Measurements from ENCODE around the gene TARS2.

TARS2 gene

DNA sequence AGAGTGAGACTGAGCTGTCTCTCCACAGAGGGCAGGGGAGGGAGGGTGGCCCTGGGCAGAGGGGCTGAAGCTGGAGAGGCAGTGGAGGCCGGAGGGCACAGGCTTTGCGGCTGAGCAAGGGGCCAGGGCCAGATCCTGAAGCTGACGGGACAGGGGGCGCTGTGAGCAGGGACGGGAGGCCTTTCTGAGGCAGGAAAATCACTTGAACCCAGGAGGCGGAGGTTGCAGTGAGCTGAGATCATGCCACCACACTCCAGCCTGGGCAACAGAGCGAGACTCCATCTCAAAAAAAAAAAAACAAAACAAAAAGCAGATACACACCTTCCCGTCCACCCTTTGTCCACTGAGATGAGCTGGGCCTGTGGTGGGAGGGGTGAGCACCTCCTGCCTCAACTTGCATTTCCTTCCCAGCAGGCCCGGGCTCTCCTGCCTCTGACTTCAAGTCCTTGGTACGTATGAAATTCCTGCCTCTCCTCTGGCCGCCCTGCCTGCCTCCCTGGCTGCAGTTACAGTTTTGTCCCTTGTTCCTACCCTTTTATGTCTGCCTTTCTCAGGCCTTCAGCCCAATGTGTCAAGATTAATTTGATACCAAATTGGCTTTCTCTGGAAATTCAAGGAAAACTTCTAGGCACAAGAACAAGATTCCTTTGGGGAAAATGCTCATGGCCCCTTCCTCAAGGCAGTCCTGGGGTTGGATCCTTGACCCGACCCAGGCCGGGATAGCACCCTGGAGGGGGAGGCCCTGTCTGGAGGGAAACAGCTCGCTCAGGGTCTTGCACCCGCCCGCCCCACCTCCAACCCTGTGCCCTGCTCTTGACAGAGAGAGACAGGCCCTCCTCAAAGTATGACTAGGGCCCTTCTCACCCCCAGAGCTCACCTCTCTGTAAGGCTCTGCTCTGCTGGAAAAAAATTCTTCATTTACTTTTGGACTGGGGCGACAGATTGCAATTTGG is 50.8 kb downstream of the TARS2 start:
- no peak for DNase-seq (ENCODE audit: low spot score)

DNA sequence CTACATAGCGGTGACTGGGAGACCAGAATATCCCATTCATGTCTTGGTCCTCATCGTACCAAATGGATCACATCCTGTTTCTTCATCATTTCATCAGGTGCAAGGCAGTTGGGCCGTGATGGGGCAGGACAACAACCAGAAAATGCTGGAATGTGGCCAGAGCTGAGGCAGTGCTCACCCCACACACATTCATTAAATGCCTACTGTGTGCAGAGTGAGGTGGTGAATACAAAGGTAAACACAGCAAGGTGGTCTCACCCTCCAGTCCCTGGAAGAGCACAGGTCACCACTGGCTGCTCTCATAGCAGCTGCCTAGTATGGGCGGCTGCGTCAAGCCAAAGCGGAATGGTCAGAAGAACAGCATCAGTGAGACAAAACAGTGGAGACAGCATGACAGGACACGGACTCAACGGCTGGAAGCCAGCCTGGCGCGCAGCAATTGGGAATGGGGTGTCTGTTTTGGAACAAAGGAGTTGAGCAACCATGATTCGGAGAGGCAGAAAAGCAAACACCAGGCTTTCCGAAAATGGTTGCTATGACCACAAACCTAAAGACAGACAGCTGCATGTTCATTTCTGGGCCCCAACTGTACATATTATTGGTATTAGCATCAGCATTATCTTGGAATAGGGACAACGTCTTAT is 56.4 kb downstream of the TARS2 start:
- DNase-seq (ENCODE audit: low spot score): no peak

DNA sequence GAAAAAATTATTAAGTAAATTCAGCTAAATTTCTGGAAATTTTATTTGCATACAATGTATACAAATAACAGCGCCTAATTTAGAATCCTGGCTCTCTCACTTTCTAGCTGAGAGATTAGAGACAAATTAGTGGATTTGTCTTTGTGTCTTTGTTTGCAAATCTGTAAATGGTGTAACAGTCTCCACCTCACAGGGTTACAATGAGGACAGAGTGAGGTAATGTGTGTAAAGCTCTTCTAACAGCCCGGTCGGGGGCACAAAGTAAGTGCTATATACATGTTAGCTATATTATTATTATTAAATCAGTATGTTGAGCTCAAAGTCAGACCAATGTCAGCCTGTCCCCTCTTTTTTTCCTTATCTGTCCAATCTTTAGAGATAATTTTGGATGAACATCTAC is 57.0 kb downstream of the TARS2 start:
- DNase-seq (ENCODE audit: low spot score): no peak

DNA sequence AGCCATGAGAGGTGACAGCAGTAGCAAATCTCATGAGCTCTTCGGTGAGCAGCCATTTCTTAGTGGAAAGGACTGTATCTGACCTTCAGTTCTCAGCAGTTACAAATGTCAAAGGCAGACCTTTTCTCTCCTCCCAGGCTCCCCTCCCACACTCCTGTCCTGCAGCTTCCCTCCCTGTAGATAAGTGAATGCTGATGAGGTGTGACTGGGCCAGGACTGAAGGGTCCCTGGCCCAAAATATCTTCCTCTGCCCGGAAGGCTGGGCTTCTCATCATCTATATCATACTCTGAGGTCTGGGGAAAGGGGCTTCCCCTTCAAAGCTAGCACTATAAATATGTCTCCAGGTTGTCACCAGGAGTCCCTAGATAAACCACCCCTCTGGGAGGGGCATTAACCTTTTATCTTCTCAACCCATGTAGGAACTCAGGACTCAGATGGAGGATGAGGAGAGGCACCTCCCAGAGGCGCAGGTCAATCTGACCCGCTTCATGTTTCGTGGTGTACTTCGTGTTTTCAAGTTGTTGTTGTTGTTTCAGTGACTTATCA is 58.3 kb downstream of the TARS2 start:
- DNase-seq (ENCODE audit: low spot score): peak; percentile 57

DNA sequence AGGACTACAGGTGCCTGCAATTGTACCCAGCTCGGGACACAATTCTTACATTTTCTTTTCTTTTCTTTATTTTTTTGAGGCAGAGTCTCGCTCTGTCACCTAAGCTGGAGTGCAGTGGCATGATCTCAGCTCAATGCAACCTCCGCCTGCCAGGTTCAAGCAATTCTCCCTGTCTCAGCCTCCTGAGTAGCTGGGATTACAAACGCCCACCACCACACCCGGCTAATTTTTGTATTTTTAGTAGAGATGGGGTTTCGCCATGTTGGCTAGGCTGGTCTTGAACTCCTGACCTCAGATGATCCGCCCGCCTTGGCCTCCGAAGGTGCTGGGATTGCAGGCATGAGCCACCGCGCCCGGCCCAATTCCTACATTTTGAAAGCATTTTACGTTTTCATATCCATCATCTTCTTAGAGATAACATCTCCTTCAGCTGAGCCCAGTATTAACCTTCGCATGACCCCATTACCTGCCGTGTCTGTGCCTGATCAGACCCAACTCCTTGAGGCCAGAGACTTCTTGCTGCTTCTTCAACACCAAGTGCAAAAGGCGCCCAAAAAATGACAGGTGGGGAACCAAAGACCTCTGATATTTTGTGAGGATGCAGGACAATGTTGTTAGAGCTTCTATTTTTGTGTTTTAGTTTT is 59.2 kb downstream of the TARS2 start:
- no peak for DNase-seq (ENCODE audit: low spot score)

DNA sequence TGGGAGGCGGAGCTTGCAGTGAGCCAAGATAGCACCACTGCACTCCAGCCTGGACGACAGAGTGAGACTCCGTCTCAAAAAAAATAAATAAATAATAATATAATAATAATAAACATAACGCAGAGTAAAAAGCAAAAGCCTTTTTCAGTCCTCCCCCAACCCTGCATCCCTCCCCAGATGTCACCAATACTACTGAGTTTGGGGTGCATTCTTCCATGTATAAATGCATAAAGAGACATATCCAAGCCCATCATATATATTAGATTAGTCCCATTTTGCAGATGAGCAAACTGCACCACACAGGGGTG is 61.1 kb downstream of the TARS2 start:
- DNase-seq (ENCODE audit: low spot score): no peak

DNA sequence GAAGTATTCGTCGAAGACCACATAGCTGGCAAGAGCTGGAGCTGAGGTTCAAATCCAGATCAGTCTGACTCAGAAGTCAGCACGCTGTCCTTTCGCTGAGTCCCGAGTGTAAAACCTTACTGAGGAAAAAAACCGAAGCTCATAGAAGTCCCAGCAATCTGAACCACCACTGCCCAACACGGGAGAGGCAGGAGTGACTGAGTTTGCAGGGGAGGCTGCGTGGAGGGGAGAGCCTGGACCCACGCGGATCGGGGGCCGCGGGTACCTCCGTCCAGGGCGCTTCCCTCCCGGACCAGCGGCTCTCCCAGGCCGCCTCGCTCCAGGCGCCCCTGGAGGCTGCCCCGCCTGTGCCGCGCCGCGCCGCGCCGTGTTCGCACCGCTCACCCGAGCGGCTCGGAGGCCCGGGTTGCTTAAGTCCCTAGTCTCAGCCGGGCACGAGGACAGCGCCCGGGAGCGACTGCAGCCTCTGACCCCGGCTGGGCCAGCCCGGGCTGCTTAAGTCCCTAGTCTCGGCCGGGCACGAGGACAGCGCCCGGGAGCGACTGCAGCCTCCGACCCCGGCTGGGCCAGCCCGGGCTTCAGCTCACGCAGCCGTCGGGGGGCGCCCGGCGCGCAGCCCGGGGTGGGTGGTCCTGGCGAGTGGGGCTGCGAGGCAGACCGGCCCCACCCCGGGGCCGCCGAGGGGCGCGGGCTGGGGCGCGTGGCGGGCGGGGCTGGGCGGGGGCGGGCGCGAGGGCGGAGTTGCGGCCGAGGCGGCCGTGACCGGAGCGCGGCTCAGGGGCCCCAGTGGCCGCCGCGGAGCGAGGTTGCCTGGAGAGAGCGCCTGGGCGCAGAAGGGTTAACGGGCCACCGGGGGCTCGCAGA is 61.6 kb downstream of the TARS2 start, which contains the start of gene ADAMTSL4:
Gene ADAMTSL4 (plus strand): TSS at position 777 of the 864 bp plus-strand sequence. CDS start 2,881 bp downstream, outside the sequence.
- DNase-seq (ENCODE audit: low spot score): peak; percentile 35

DNA sequence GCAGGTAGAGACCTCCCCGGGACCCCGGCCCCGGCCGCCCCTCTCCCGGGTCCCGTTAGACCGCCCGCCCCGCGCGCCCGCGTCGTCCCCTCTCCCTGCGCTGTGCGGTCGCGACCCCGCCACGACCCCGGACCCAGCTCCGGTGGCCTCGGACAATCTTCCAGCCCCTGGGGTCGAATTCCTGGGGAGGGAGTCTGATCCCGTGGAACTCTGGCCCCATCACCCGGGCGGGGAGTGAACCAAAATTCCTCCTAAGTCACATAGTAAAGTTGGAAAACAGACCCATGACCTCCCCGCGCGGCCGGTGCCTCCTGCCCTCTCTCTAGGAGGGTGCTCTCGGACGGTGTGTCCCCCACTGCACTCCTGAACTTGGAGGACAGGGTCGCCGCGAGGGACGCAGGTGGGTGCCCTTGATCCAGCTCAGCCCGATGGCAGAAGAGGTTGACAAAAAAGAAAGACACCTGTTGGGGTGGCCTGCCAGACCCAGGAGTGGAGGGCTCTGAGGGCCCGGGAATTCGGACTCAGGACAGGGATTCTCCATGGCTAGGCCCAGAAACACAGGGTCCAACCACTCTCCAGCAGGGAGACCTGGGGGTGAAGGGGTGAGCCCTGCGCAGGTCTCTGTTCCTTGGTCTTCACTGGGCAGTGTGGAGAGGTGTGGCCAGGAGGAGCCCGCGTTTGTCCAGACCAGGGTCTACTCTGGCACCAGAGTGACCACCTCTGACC is 62.4 kb downstream of the TARS2 start:
- DNase-seq (ENCODE audit: low spot score): no peak

DNA sequence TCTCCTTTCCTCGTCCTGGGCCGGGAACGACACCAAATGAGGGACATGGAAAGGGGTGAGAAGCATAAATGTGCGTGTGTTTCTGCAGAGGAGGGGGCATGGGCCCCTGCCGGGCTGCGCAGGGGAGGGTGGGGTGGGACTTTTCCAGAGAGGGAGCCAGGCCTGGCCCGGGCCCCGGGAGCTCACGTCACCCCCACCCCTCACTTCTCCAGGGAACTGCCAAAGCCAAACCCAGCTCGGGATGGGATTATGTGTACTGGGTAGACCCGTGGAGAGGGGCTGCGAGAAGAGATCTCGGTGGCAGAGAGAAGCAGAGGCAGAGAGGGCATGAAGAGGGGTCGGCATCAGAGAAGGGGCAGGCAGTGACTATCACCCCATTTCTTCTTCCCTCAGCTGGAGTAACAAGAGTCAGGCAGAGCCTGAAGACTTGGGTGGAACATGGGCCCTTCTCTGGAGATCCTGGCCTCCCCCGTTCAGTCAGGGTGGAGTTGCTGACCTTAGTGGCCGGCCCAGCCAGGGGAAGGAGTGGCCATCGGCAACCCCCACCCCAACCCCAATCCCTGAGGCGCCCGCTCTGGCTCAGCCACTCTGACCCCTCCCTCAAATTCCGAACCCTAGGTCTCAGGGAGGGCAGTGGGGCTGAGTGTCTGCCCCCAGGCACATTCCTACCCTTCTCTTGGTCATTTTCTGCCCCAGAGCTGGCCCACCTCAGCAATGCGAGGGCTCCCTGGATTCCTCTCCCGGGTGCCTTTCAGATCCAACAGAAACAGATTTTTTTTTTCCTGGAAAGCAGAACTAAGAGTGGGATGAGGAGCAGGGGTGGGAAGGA is 63.2 kb downstream of the TARS2 start:
- DNase-seq (ENCODE audit: low spot score): no peak

DNA sequence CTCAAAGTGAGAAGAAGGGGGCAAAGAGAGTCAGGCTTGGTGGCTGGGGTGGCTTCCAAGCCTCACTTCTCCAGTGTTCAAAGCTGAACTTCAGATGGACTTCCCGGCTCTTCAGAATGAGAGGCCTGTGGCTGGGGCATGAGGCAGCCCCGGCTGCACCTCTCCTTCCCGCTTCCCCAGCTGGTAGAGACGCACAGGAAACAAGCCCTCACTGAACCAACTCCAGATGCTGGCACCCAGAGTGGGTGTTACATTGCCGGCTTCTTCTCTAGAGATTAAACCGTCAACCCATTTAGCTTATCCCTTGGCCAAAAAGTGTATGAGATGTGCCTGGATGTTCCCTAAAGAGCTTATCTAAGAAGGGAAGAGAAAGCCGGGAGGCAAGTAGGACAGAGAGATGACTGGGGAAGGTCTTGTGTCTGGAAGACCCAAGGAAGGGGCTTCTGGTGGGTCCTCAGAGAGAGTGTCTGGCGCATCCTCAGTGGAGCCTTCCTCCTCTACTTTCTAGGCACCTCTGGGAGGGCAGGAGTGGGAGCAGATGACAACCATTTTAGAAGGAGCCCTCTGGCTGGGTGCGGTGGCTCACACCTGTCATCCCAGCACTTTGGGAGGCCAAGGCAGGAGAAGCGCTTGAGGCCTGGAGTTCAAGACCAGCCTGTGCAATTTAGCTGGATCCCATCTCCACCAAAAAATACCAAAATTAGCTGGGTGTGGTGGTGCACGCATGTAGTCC is 64.0 kb downstream of the TARS2 start:
- DNase-seq (ENCODE audit: low spot score): no peak

DNA sequence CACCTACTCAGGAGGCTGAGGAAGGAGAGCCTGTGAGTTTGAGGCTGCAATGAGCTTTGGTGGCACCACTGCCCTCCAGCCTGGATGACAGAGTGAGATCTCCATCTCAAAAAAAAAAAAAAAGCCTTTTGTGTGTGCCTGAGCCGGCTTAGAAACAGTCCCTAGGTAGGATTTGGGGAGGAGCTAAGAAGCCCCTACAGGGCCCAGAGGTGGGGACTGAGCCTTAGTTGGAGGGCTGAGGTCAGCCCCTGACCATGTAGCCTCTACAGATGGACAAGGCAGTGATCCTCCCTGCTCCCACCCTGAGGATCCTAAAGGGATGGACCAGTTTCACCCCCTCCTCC is 64.5 kb downstream of the TARS2 start:
- no peak for DNase-seq (ENCODE audit: low spot score)

DNA sequence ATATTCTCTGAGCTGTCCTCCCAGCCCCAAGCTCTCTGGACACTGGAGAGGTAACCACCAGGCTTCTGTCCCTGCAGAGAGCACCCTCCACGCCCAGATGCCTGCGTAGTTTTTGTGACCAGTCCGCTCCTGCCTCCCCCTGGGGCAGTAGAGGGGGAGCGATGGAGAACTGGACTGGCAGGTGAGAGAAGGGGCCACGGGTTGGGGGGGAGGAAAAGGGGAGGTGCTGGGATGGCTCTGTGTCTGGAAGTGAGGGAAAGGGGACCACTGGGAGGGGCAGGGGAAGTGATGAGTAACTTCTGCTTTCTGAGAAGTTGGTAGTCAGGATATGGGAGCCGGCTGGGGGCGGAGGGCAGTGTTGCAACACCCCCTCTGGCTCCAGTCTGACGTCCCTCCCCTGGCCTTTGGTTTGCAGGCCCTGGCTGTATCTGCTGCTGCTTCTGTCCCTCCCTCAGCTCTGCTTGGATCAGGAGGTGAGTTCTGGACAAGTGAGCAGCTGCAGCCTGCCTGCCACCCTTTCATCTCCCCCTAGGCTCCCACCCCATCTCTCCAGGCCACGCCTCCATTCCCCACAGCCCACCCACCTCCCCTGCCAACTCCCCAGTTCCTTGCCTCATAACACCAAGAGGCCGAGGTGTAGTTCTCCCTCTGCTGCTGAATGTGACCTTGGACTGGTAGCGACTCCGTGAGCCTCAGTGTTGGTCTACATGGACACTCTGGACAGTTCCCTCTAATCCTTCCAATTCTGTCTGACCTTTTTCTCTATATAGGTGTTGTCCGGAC is 65.1 kb downstream of the TARS2 start:
- no peak for DNase-seq (ENCODE audit: low spot score)

DNA sequence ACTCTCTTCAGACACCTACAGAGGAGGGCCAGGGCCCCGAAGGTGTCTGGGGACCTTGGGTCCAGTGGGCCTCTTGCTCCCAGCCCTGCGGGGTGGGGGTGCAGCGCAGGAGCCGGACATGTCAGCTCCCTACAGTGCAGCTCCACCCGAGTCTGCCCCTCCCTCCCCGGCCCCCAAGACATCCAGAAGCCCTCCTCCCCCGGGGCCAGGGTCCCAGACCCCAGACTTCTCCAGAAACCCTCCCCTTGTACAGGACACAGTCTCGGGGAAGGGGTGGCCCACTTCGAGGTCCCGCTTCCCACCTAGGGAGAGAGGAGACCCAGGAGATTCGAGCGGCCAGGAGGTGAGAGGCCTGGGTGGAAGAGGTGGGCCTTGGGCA is 65.7 kb downstream of the TARS2 start:
- no peak for DNase-seq (ENCODE audit: low spot score)

DNA sequence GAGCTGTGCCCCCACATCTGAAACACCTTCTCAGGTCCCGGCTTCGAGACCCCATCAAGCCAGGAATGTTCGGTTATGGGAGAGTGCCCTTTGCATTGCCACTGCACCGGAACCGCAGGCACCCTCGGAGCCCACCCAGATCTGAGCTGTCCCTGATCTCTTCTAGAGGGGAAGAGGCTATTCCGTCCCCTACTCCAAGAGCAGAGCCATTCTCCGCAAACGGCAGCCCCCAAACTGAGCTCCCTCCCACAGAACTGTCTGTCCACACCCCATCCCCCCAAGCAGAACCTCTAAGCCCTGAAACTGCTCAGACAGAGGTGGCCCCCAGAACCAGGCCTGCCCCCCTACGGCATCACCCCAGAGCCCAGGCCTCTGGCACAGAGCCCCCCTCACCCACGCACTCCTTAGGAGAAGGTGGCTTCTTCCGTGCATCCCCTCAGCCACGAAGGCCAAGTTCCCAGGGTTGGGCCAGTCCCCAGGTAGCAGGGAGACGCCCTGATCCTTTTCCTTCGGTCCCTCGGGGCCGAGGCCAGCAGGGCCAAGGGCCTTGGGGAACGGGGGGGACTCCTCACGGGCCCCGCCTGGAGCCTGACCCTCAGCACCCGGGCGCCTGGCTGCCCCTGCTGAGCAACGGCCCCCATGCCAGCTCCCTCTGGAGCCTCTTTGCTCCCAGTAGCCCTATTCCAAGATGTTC is 66.3 kb downstream of the TARS2 start:
- no peak for DNase-seq (ENCODE audit: low spot score)

DNA sequence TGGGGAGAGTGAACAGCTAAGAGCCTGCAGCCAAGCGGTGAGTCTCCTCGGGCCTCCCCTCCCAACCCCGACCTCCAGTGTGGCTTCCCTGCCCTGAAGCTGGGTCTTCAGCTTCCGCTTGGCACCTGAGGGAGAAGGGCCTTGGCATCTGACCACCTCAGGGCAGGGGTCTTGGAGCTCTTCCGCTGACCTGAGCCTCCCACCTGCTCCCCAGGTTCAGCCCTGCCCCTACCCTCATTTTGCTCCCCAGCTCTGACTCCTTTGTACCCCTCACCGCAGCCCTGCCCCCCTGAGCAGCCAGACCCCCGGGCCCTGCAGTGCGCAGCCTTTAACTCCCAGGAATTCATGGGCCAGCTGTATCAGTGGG is 66.8 kb downstream of the TARS2 start:
- no peak for DNase-seq (ENCODE audit: low spot score)

DNA sequence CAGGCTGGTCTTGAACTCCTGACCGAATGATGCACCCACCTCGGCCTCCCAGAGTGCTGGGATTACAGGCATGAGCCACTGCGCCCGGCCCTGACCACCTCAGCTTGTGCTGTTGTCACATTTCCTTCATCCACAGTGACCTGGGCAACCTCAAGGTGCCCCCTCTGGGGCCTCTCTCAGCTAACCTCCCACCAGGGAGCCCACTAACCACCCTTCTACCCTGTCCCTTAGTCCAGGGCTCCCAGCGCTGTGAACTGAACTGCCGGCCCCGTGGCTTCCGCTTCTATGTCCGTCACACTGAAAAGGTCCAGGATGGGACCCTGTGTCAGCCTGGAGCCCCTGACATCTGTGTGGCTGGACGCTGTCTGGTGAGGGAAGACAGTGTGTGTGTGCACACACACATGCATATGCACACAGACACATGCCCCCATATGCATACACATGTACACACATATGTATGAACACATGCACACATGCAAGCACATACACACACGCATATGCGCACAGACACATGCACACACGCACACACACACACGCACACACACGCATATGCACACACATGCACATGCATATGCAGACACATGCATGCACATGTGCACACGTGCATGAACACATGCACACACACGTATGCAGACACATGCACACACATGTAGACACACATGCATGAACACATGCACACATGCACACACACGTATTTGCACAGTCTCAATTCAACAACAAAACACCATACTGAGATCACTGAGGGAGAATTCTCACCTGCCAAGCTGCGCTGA is 68.2 kb downstream of the TARS2 start:
- no peak for DNase-seq (ENCODE audit: low spot score)

All from hematopoietic multipotent progenitor cell treated with erythropoietin and hydrocortisone succinate and interleukin-3 and kit ligand, for 17 days (in vitro differentiated cells).